HG03565 (cell line): Measurements from ENCODE around the gene LYSMD4.
"Not testable (repeated sequence)": the region's sequence is repeated elsewhere in the genome, so short reads cannot be mapped to it uniquely, and the experiment has no call there.

Source experiments
- ATAC-seq: cut with Tn5 transposase; IDR thresholded peaks from one replicate; pipeline ENCODE4 v1.9.1; 2021; ENCODE audit warnings: mild to moderate bottlenecking, moderate library complexity; ENCODE audit not compliant: unreplicated experiment

LYSMD4 gene

GRCh38 chr15:99733268-99734039 is at the start of gene LYSMD4:
Gene LYSMD4 (minus strand): TSS chr15:99733437. CDS start chr15:99731999, 1,438 bp downstream.
- ATAC-seq: peak; percentile 98

GRCh38 chr15:99782029-99782428 is 48.8 kb upstream of the LYSMD4 start:
- ATAC-seq: not testable (repeated sequence)

- no peak for ATAC-seq
These were observed 43.9 kb upstream of the LYSMD4 start for GRCh38 chr15:99777144-99777543.

GRCh38 chr15:99764522-99764921 is 31.3 kb upstream of the LYSMD4 start:
- no peak for ATAC-seq

- ATAC-seq: no peak
These were observed 30.6 kb upstream of the LYSMD4 start for GRCh38 chr15:99763827-99764226.

- no peak for ATAC-seq
These were observed 29.1 kb upstream of the LYSMD4 start for GRCh38 chr15:99762288-99762687.

- ATAC-seq: peak; percentile 95
These were observed 22.6 kb upstream of the LYSMD4 start for GRCh38 chr15:99755692-99756409.

- ATAC-seq: no peak
These were observed 19.8 kb upstream of the LYSMD4 start for GRCh38 chr15:99753066-99753465.

- no peak for ATAC-seq
These were observed 19.3 kb upstream of the LYSMD4 start for GRCh38 chr15:99752556-99752955.

- ATAC-seq: not testable (repeated sequence)
These were observed 17.1 kb upstream of the LYSMD4 start for GRCh38 chr15:99750326-99750725.

GRCh38 chr15:99749386-99749785 is 16.1 kb upstream of the LYSMD4 start:
- ATAC-seq: no peak

GRCh38 chr15:99745370-99746086 is 12.3 kb upstream of the LYSMD4 start:
- ATAC-seq: no peak

- ATAC-seq: no peak
These were observed 10.9 kb upstream of the LYSMD4 start for GRCh38 chr15:99744142-99744541.

GRCh38 chr15:99741835-99742234 is 8.6 kb upstream of the LYSMD4 start:
- no peak for ATAC-seq

GRCh38 chr15:99738021-99738847 is 5.0 kb upstream of the LYSMD4 start:
- no peak for ATAC-seq

GRCh38 chr15:99736702-99737101 is 3.5 kb upstream of the LYSMD4 start:
- no peak for ATAC-seq

GRCh38 chr15:99735868-99736267 is 2.6 kb upstream of the LYSMD4 start:
- ATAC-seq: no peak

GRCh38 chr15:99734575-99734974 is 1.3 kb upstream of the LYSMD4 start:
- ATAC-seq: no peak

GRCh38 chr15:99734040-99734291 is 729 bp upstream of the LYSMD4 start:
- ATAC-seq: not testable (repeated sequence)

- peak; percentile 3 for ATAC-seq
These were observed 428 bp downstream of the LYSMD4 start for GRCh38 chr15:99732751-99733267.
